SKM-1 (cell line): Measurements from ENCODE around the gene LSM4.
"Not testable (repeated sequence)": the region's sequence is repeated elsewhere in the genome, so short reads cannot be mapped to it uniquely, and the experiment has no call there.

Experiments
- DNase-seq: peaks from one replicate; lab custom pipeline; 2025; ENCODE audit not compliant: unreplicated experiment; lab: John Stamatoyannopoulos, UW

LSM4 gene

DNA sequence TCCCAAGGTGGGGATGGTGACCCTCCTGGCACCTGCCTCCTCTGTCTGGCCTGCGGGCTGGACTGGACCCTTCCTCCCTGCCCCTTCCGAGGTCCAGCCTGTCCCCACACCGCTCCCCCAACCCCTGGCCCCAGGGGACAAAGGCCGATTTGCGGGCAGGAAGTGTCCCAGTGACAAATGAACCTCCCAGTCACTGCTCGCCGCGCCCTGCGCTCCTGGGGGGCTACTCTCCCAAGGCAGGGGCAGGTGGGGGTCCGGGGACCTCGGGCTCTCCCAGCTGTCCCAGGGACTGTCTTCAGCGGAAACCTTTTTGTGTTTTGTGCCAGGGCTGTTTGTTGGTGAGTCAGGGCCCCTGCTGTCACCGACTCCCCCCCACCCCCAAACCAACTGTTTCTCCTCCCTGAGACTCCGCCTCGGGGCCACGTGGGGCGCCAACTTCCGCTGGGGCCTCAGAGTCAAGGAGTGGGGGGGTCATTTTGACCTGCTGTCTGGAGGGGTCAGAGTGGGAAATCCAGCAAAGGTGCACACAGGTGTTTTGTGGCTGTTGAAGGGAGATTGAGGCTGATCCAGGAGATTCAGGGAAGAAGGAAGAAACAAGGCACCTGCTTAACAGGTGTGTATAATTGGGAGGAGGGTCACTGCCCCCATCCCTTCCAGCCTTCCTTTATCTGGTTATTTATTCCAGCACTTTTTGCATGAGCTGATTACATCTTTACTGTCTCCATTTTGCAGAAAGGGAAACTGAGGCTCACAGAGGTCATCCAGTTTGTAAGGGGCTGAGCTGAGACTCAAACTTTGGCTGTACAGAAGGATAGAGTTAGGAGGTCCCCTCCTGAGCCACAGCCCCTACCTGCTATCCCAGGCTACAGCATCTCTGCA is 18.4 kb upstream of the LSM4 start:
- DNase-seq = peak; percentile 29

DNA sequence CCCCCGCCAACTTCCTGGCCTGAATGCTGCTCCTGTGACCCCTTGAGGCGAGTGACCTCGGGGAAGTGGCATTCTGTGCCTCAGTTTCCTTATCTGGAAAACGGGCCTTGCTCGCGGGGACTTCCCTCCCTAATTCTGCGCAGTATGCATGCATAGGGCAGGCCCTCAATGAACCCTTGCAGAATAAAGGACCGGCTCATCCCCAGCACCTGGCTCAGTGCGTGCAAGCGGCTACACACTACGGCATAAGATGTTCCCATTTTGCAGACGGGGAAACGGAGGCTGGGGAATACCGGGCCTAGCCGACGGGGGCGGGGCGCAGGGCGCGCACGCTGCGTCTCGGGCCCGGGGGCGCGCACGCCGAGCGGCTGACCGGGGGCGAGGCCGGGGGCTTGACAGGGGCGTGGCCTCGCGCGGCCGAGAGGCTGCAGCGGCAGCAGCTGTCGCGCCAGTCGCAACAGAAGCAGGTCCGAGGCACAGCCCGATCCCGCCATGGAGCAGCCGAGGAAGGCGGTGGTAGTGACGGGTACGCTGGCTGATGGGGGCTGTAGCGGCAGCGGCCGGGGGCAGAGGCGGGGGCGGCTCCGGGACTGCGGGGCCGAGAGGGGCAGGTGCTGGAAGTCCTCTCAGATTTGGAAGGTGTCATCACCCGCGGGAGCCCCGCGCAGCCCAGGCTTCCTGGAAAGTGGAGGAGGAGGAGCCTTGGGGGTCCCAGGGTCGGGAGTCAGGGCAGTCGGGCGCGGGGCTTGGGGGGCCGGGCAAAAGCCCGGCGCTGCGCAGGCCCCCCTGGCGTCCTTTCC is 17.5 kb upstream of the LSM4 start, which contains the start of gene PGPEP1:
Gene PGPEP1, plus strand, starts transcription at position 409 of the 800 bp plus-strand sequence. Its CDS starts 84 bp downstream, at position 493.
- peak; percentile 19 for DNase-seq

DNA sequence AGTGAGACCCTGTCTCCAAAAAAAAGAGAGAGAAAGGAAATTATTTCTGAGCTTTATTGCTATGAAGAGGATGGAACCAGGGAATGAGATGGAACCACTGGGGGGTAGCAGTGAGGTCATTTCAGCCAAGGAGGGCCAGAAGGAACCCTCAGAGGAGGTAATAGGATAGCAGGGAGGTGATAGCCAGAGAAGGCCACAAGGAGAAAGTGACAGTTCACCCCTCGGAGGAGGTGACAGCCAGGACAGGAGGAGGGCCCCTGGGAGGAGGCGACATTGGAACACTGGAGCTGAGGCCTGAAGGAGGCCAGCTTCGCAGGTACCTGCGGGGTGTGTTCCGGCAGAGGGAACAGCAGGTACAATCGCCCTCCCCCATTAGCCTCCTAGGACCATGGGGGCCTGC is 16.8 kb upstream of the LSM4 start:
- peak; percentile 14 for DNase-seq

DNA sequence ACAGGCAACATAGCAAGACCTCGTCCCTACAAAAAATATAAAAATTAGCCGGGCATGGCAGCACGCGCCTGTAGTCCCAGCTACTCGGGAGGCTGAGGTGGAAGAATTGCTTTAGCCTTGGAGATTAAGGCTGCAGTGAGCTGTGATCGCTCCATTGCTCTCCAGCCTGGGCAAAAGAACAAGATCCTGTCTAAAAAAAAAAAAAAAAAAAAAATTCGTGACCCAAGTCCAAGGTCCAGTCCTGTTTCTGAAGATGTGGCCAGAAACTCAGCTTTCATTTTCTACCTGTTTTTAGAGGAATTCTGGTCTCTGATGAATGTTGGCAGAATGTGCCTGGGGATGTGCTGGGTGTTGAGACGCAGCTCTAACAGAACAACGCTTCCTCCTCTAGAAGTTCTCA is 15.7 kb upstream of the LSM4 start:
- DNase-seq = no peak

DNA sequence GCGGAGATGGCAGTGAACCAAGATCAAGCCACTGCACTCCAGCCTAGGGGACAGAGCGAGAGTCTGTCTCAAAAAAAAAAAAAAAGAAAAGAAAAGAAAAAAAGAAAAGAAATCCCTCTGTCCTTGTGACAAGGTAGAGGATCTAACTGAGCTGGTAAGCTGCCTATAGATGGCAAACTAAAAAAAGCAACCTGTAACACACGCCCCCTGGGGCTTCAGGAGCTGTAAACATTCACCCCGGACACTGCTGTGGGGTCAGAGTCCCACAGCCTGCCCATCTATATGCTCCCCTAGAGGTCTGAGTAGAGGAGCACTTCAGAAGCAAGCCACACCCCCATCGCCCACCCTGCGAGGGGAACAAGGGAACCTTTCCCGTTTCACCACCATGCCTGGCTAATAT is 13.2 kb upstream of the LSM4 start:
- DNase-seq = no peak

DNA sequence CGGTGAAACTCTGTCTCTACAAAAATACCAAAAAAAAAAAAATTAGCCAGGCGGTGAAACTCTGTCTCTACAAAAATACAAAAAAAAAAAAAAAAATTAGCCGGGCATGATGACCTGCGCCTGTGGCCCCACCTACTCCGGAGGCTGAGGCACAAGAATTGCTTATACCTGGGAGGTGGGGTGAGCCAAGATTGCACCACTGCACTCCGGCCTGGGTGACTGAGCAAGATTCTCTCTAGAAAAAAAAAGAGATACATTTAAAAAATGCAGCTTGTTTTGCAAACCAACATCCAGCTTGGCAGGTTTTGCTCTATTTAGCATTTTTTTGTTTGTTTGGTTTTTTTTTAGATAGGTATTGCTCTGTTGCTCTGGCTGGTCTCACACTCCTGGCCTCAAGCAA is 10.8 kb upstream of the LSM4 start:
- no peak for DNase-seq

DNA sequence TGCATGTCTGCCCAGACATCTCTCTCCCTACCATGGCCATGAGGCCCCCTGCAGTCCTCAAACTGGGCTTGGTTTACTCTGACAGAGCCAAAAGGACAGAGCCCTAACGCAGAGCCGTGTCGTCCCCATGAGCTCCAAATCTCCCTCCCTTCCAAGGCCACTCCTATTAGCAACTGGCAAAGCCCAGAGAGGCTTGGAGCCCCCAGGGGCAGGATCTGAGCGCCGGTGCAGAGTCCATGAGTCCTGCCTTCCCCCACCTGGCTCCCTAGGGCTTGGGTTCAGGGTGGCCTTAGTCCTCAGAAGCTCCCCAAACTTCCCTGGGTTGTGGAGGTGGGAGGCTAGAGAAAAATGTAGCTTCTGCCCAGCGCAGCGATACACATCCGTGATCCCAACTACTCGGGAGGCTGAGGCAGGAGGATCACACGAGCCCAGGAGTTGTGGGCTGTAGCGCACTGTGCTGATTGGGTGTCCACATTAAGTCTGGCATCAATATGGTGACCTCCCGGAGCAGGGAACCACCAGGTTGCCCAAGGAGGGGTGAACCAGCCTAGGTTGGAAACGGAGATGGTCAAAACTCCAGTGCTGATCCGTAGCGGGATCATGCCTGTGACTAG is 10.1 kb upstream of the LSM4 start:
- no peak for DNase-seq

DNA sequence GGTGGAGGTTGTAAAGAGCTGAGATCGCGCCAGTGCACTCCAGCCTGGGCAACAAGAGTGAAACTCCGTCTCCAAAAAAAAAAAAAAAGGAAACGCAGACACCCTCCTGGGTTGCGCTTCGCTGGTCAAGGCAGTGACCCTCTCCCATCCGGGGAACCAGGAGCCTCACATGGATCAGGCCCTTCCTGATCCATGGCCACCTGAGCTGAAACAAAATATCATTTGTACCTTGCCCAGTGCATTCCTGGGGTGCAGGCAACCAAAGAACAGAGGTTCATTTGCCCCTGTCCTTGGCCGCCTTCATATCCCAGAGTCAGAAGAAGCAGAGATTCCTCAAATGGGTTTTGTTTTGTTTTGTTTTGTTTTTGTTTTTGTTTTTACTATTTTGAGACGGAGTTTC is 8.0 kb upstream of the LSM4 start:
- DNase-seq = no peak

DNA sequence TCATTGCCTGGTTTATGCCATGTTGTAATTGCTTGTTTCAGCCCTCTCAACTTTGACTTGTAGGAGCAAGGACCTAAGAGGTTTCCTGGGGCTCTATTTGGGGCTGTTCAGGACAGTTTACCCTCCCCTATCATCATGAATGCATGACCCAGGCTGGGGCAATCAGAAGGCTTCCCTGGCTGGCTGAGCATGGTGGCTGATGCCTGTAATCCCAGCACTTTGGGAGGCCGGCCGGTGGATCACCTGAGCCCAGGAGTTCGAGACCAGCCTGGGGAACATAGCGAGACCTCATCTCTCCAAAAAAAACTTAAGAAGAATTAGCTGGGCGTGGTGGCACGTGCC is 6.1 kb upstream of the LSM4 start:
- no peak for DNase-seq

DNA sequence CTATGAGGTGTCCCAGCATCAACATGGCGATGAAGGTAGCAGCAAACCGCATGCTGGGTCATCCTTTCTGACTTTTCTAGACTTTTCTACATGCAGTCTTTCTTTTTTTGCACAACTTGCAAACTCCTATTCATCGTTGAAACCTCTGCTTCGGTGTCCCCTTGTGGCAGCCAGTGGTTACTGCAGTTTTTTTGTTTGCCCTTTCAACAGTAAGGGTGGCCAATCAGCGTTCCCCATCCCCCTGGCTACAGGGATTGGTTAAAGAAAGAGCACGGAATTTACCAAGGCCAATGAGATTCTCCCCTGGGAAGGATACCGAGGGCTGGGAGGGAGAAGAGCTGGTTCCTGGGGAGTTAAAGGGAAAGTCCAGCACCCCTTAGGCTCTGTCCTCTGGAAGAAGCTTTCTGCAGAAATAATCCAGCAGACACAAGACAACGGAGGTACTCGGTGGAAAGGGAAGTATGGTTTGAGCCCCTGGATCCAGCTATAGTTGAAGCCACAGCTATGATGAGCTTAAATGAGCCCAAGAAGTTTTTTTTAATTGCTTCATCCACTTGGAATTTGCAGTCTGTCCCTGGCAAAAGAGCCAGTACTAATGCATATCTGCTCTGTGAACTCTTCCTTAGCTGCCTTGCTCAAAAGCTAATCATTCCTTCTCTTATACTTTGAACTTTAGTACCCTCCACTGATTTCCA is 5.6 kb upstream of the LSM4 start:
- DNase-seq = peak; percentile 97

DNA sequence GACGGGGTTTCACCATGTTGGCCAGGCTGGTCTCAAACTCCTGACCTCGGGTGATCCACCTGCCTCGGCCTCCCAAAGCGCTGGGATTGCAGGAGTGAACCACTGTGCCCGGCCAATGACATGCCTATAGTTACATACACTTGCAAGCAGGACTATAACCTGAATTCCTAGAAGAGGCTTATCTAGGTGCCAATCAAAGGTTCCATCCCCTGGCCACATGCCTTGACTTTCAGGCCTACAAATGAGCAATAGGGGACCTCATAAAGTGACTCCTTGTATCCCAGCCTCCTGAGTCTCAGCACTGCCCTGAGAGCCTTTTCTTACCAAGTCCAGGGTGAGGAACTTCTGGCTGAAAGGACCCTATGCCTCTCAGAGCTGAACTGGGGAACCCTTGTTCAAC is 3.9 kb upstream of the LSM4 start:
- DNase-seq = no peak

DNA sequence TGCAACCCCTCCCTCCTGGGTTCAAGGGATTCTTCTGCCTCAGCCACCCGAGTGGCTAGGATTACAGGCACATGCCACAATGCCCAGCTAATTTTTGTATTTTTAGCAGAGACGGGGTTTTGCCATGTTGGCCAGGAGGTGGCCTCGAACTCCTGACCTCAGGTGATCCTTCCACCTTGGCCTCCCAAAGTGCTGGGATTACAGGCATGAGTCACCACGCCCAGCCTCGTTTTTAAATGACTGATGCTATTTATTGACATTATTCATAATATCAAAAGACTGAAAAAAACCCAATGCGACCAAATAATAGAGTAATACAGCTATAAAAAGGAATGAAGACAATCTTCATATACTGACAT is 1.5 kb upstream of the LSM4 start:
- DNase-seq = not testable (repeated sequence)

DNA sequence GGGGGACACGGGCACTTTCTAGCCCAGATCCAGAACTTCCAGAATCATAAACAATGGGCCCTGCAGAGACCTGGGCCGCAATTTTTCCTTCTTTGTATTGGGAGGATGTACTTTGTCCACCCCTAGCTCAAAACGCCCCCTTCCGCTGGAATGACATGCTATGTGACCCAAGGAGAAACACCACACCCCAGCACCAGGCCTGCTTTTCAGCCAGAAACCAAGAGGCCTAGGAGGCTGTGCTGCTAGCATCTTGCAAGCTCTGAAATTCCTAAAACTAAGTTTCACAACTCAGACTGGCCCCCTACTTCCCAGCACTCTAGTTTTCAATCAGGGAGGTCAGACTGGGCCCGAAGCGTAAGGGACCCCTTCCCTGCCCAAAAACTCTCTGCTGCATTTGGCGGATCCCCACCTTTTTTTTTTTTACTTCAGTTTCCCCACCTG is 538 bp downstream of the LSM4 start:
- no peak for DNase-seq

DNA sequence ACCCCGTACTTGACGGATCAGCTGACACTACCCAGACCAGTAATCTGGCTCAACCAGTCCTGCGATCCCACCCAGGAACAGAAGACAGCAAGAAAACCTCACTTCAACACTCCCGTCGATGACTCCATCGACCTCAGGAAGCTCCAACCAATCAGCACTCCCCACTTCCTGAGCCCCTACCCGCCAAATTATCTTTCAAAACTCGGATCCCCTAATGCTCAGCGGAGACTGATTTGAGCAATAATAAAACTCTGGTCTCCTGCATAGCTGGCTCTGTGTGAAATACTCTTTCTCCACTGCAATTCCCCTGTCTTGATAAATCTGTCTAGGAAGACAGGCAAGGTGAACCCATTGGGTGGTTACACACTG is 1.2 kb downstream of the LSM4 start:
- DNase-seq = no peak

DNA sequence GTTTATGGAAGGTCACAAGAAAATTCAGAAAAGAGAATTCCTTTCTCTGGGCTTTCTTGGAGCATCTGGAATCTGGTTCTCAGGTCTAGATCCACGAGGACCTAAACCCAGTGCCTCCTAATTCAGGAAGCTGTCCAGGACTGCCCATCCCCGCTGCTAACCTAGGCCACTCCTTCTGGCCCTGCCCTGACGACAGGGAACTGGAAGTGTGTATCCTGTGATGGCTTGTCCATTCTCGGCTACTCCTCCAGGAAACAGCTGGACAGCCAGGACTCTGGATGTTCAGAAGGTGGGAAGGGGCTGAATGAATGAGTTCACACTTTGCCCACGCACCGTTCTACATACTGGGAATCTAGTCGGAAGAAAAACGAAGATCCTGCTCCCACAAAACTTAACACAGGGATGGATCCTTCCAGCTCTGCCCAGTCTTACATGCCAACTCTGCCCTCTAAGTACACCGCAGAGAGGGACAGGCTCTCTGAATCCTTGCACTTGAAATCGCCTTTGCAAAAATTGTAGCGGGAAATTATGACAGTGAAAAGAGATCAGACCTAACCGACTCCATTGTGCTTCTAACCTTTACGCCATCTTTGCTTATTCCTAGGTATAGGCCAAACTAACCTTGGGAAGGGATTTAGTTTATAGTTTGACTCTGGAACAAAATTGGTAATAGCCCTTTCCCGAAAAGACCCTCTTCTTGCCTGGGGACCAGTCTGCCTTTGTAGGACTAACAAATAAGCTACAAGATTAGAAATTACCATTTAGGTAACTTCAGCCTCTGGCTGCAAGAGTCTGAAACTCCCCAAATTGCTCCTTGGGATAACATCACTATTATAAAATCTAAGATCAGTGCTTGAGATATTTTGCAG is 1.8 kb downstream of the LSM4 start:
- DNase-seq = no peak

DNA sequence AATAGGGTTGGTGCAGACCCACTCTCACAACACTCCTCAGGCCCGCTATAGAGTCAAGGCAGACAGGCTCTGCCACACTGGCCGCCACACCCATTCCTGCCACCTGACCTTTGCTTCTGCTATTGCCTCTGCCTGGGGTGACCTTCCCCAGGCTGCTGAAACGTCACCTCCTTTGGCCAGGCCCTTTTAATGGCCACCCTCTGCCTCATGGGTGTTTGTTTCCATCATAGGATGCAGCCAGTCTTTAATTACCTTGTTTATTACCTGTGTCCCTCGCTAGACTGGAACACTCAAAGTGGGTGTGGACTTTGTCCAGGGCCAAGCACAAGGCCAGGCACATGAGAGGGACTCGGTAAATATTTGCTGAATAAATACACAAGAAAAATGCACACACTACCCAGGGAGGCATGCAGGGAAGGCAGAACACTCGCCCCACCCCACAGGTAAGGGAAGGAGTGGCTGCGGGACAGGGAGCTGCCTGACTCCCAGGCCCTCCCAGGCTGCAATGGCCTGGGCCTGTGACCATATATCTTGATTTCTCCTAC is 3.2 kb downstream of the LSM4 start:
- no peak for DNase-seq

DNA sequence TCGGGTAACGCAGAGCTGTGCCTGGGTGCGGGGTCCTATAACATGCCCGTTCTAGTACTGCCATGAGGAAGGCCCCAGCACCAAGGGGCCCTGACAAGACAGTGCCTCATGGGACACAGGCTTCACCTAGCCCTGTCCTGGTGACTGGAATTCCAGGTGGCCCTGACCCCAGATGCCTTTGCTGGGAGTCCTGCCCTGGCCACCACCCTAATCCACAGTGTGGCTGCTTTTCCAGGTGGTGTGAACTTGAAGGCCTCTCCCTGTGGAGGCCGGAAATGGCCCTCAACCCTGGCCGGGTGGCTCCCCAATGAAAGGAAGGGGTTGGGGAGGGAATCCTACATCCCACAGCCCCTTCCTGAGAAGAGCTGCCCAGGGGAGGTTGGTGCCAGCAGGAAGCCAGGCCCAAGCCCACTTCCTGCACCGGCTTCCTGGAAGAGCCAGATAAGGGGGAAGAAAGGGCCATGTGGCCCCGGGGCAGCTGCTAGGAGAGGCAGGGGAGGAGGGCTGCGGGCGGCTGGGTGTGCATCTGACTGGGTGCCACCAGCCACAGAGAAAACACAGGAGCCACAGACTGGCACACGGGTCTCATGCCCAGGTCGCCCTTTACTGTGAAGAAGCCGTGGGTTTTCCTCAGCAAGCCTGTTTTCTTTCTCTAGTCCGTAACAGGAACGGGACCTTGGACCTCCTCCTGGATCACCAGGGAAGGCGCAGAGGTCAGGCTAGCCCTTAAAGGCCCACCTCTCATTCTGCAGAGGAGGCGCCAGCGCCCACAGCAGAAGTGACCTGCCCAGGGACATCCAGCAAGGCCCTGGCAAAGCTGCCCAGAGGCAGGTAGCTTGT is 4.7 kb downstream of the LSM4 start:
- peak; percentile 4 for DNase-seq

DNA sequence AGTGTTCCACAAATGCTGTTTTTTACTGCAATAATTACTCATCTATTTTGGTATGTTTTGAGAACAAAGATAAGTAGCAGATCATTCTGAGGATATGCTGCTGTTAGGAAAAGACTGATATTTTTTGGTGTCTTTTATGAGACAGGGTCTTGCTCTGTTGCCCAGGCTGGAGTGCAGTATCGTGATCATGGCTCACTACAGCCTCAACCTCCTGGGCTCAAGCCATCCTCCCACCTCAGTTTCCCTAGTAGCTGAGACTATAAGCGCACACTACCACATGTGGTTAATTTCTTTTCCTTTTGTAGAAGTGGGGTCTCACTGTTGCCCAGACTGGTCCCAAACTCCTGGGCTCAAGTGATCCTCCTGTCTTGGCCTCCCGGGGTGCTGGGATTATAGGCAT is 9.5 kb downstream of the LSM4 start:
- DNase-seq = no peak

DNA sequence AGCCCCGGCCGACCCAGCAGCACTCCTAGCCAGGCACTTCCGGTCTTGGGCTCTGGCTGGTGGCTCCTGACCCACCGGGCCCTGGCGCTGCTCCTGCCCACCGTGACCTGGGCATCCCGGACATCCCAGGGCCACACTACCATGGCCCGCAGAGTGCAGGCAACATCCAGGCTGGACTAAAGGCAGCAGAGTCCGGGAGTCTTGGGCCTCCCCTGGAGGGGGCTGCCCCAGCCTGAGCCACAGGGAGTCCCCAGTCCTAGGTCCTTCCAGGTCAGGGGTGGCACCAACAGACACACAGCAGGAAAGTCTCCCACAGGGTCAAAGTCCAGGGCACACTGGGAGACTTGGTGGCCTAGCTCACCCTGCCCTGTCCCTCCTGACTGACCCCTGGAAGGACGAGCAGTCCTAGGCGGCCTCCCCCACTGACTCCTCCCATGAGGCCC is 10.8 kb downstream of the LSM4 start:
- no peak for DNase-seq
